Lower lobe of right lung (tissue), 2 donors: Measurements from ENCODE around the gene NAP1L4. TPM values are rescaled to one million over a fixed set of nuclear protein-coding genes. Genes with fewer than 3 reads are reported as not detected.
A peak's percentile ranks its signal among the peaks of the same experiment; 100 is the strongest.

ENCODE experiments used
- ATAC-seq, 2 donors: fragments of 200-7000 bp; cut with Tn5 transposase; one replicate each; pipeline ENCODE4 v1.9.1; 2020 to 2022; ENCODE audit warnings: mild to moderate bottlenecking in 2 of 2, moderate library complexity in 2 of 2
- DNase-seq: peaks from one replicate; pipeline ENCODE4 v3.0.0-alpha.2; 2020
- H3K27ac ChIP-seq: fragments of 200-600 bp; one replicate; pipeline ENCODE4 v1.8.0; 2022
- H3K27me3 ChIP-seq: fragments of 200-600 bp; one replicate; pipeline ENCODE4 v1.8.0; 2022; ENCODE audit warnings: low read depth
- H3K36me3 ChIP-seq: fragments of 200-600 bp; one replicate; pipeline ENCODE4 v1.8.0; 2022; ENCODE audit warnings: mild to moderate bottlenecking
- H3K4me1 ChIP-seq: fragments of 200-600 bp; one replicate; pipeline ENCODE4 v1.8.0; 2022
- H3K4me3 ChIP-seq: fragments of 200-600 bp; one replicate; pipeline ENCODE4 v1.8.0; 2022; ENCODE audit warnings: mild to moderate bottlenecking
- H3K9me3 ChIP-seq: fragments of 200-600 bp; one replicate; pipeline ENCODE4 v1.8.0; 2022
- intact Hi-C: fragments of 100-400 bp; cut with DNase I; formaldehyde crosslinking; loops from one replicate; pipeline ENCODE4 v1.11.0; 2022
- total RNA-seq: library from RNA; stranded (reverse); fragmentation: NEBNext Ultra II Directional; extraction: Animal tissue kit (Norgen Biotek cat#: 25700); gene quantifications from one replicate; pipeline ENCODE4 v1.2.1, GENCODE V29; 2021
- TF ChIP-seq, protein P1 (sequence below): fragments of 200-600 bp; IDR thresholded peaks from one replicate; pipeline ENCODE4 v1.8.0; 2022; ENCODE audit warnings: antibody characterized with exemption, mild to moderate bottlenecking
- donor health status: DM: no; HTN: yes; CAD: no; lungs with severe emphysema.

Gene NAP1L4
- total RNA-seq, 1 donor from 2014 or later, result 96.8 TPM

DNA sequence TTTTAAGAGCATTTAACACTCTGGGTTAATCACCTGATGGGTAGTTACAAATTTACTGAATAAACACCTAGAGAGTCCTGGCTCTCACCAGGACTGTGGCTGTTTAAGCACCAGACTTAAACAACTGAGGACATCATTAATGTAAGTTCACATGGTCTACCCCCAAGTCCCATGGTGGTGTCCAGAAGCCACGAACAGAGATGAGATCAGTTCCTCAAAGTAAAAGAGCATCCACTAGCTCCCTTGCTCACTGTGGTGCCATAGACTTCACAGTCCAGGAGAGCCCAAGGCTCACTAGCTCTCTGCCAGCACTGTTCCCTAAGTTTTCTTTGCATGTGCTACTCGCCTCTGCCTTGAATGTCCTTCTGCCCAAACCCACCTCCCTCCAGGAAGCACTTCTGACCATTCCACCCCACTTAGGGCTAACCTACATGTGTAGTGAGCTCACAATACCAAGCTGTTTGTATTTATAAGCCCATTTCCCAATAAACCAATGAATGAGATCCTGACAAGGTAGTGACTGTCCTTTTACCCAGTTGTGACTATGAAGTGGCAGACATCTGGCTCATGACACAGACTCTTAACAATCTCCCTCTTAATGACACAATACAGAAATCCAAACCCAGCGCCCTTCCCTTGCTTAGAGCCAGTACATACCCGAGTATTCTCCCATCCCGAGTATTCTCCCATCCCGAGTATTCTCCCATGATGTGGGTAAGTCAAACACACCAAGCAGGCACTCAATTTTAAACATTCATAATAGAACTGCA lies 15.7 kb downstream of the NAP1L4 start:
- H3K9me3 ChIP-seq, result no peaks in the 10 kb centered on the region
- TF ChIP-seq, protein P1, sequence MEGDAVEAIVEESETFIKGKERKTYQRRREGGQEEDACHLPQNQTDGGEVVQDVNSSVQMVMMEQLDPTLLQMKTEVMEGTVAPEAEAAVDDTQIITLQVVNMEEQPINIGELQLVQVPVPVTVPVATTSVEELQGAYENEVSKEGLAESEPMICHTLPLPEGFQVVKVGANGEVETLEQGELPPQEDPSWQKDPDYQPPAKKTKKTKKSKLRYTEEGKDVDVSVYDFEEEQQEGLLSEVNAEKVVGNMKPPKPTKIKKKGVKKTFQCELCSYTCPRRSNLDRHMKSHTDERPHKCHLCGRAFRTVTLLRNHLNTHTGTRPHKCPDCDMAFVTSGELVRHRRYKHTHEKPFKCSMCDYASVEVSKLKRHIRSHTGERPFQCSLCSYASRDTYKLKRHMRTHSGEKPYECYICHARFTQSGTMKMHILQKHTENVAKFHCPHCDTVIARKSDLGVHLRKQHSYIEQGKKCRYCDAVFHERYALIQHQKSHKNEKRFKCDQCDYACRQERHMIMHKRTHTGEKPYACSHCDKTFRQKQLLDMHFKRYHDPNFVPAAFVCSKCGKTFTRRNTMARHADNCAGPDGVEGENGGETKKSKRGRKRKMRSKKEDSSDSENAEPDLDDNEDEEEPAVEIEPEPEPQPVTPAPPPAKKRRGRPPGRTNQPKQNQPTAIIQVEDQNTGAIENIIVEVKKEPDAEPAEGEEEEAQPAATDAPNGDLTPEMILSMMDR, result no peak
- intact Hi-C loops, result no loop called here

DNA sequence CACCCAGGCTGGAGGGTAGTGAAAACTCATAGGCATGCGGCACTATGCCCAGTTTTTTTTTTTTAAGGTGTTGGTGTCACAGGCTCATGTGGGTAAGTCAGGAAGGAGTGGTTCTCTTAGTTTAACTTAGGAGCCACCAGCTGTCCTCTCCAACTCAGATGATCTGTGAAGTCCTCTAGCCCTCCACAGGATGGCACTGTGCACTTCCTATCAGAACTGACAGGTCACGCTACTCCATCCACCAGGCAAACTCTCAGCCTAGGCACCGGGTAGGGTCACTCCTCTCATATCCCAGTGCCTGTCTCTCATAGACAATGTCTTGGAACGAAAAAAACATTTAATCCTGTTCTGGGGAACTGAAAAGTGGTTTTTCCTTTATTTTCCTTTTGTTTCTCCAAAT lies 16.5 kb downstream of the NAP1L4 start:
- Histone ChIP-seq H3K27me3 (no peaks in the 10 kb centered on the region), H3K4me3 (no peak overlapping the region), H3K9me3 (no peaks in the 10 kb centered on the region), H3K36me3 (peaks cover 86% of the 10 kb centered on the region), H3K4me1 (no peaks in the 10 kb centered on the region), H3K27ac (no peak overlapping the region)
- DNase-seq, result no peak
- intact Hi-C loops, result no loop called here
- TF ChIP-seq, protein P1, result peak; percentile 31
- peak; percentile 48 to 65 for ATAC-seq

More for the DNA sequence above, 15.7 kb downstream of the NAP1L4 start:
- Histone ChIP-seq H3K4me1 (no peaks in the 10 kb centered on the region), H3K27me3 (no peaks in the 10 kb centered on the region), H3K4me3 (no peak overlapping the region), H3K36me3 (peaks cover 77% of the 10 kb centered on the region), H3K27ac (no peak overlapping the region)
- DNase-seq, result no peak
- ATAC-seq, result no peak

DNA sequence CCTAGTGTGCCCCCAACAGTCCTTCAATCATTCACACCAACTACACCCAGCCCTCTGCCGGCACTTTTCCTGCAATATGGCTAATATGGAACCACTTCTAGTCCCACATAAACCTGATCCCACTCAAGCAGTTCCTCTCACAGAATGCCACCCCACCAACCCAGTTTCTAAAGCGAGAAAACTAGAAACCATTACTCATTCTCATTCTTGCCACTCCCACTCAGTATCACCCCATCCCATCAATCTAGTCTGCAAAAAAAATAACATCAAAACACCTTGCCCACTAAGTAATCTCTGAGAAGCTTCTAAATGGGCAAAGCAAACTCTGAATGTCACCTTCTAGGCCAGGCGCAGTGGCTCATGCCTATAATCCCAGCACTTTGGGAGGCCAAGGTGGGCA lies 17.9 kb downstream of the NAP1L4 start:
- intact Hi-C loops, result no loop called here
- H3K27me3 ChIP-seq, result no peaks in the 10 kb centered on the region
- no peaks in the 10 kb centered on the region for H3K9me3 ChIP-seq
- TF ChIP-seq, protein P1, result no peak
- H3K4me1 ChIP-seq, result no peaks in the 10 kb centered on the region
- H3K27ac ChIP-seq, result no peak overlapping the region
- no peak overlapping the region for H3K4me3 ChIP-seq
- DNase-seq (no peak), ATAC-seq (no peak)
- peaks cover 99% of the 10 kb centered on the region for H3K36me3 ChIP-seq

DNA sequence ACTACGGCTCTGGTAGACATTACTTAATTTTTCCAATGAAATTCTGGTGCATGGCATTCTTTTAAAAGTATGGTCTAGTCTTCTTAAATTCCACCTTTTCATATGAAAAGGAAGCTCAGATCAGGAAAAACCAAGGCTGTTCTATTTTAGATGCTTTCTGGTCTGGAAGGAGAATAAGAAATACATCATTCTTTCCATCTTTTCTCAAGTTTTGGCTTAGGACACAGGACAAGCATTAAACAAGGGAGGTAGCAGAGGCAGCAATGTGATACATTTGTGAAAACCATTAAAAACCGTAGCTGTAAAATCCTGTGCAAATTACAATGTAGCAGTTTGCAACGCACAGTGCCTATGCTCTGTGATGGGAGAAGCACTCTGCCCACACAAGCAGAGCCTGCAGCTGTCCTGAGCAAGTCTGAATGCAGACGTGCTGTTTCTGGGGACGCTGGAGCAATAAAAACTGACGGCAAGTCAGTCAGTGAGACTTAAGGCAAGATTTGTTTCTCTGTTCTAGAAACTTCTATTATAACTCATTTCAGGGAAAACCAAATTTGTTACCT lies 23.7 kb downstream of the NAP1L4 start:
- no peak for ATAC-seq
- TF ChIP-seq, protein P1, result no peak
- Histone ChIP-seq H3K27me3 (no peaks in the 10 kb centered on the region), H3K4me3 (no peak overlapping the region), H3K27ac (no peak overlapping the region), H3K9me3 (no peaks in the 10 kb centered on the region), H3K36me3 (peaks cover 100% of the 10 kb centered on the region), H3K4me1 (no peaks in the 10 kb centered on the region)
- no peak for DNase-seq
- intact Hi-C loops, result no loop called here

DNA sequence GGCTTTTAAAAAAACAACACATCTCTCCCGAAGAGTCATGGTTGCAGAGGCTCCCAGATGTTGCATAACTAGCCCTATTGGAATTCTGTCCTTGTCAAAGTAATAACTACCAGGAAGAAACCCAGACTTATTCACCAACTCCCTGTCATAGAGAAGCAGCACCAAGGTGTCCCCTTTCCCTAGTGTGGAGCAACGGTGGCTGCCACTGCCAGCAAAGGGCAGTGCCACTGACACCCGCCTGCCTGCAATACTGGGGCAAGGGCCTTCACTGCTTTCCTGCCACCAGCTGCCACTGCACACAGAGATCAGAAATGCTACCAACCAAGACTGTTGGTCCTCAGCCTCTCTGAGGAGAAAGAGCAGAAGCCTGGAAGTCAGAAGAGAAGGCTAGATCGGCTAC lies 27.3 kb downstream of the NAP1L4 start:
- H3K27ac ChIP-seq, result no peak overlapping the region
- no peak overlapping the region for H3K4me3 ChIP-seq
- intact Hi-C loops, result no loop called here
- no peaks in the 10 kb centered on the region for H3K27me3 ChIP-seq
- TF ChIP-seq, protein P1, result no peak
- no peaks in the 10 kb centered on the region for H3K4me1 ChIP-seq
- DNase-seq (no peak), ATAC-seq (no peak)
- peaks cover 85% of the 10 kb centered on the region for H3K36me3 ChIP-seq
- H3K9me3 ChIP-seq, result no peaks in the 10 kb centered on the region
